Stimulated activated CD4-positive, alpha-beta T cell treated with anti-CD3 and anti-CD28 coated beads, TNF-alpha, amount 100 ng/mL, for 24 hours (primary cell): ENCODE measurements around the gene ROBO1.
"Not testable (repeated sequence)": the region's sequence is repeated elsewhere in the genome, so short reads cannot be mapped to it uniquely, and the experiment has no call there.

ENCODE experiments used
- DNase-seq, 3 experiments: peaks; one replicate each; pipeline ENCODE4 v3.0.0-alpha.2; 2020; ENCODE audit warnings: low read depth in 3 of 3

The ROBO1 gene

DNA sequence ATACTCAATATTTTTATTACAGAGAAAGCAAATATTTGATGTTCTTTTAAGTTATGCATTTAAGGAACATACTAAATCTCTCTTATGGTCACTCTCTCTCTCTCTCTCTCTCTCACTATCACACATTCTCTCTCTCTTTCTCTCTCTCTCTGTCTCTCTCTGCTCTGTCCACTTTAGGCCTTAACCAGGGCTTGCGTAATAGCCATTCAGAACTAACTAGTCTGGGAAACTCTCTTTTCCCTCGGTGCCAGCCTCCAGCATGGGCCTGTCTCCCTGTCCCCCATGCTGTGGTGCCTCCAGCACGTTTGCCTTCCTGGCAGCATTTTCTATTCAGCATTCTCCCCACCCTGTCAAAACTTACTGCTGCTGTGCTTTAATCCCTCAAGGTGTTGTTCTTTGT, 389.7 kb downstream of the ROBO1 start:
- no peak for DNase-seq

DNA sequence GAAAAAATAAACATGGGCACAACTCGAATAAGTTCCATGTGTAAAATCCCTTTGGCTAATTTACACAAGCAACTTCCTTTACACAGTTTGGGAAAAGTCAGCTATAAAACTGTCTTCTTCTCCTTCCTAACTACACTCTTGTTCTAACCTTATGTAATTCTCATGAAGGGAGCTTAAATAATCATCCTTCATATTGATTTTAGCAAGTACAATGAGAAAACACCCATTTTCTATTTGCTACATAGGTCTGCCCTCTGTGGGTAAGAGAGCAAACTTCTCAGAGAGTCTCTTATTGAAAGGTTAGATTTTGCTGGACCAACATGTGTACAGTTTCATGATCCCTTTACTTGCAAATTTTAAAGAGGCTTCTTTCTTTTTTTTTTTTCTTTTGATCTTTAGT, 398.5 kb downstream of the ROBO1 start:
- DNase-seq, result no peak

DNA sequence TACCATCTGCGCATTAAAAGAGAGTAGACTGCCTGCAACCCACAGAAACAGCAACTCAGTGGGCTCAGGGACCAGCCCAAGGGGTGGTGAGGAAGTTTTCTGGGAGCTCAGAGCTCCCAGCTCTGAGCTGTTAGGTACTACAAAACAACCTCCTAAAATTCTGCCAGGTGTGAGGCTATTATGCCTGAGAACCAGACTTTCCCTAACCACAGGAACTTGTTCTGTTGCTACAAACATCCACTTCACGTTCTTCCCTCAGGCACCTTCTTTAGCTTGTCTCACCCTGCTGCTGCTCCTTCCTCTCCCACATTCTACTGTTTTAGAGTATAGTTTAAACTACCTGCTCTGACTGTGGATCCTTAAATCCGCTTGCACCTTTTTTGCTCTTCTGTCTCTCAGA, 399.4 kb downstream of the ROBO1 start:
- DNase-seq, result no peak

DNA sequence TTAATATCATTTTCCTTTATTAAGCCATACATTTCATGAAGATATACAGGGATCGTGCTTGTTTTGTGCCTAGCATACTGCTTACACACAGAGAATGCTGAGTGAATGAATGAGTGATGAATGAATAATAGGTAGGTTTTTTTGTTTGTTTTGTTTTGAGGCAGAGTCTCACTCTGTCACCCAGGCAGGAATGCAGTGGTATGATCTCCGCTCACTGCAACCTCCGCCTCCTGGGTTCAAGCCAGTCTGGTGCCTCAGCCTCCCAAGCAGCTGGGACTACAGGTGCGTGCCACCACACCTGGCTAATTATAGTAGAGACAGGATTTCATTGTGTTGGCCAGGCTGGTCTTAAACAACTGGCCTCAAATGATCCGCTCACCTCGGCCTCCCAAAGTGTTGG, 400.0 kb downstream of the ROBO1 start:
- DNase-seq, result no peak

DNA sequence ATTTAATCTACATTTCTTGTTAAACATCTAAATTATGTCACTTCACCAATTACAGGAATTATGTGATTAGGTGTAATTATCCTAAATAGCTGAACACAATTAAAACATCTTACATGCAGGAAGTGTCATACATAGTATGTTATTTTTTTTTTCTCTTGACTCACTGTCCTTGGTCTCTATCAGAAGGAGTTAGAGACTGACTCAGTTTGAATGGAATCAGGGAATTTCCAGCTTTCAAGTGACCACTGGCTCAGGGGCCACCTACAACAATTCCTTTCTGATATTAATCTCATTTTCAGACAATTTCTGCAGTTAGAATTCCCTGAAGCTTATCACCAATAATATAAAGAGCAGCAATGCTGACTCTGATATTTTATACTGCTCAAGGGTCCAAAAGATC, 400.7 kb downstream of the ROBO1 start:
- no peak for DNase-seq

DNA sequence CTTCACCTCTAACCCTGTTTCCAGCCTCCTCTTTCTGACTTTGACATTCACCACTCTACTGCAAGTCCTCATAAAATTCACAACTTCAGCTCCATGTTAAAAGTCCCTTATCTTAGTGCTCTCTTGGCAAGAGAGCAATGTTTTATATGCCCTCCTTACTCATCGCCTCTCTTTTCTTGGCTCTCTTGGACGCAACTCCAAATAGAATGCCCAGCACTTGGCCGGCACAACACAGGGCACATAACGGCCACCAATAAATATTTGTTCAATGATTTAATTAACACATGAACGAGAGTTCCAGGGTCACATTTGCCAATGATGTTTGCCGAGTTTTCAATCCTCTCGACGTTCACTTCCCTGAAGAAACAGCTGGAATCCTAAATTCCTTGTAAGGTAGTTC, 401.4 kb downstream of the ROBO1 start:
- no peak for DNase-seq

DNA sequence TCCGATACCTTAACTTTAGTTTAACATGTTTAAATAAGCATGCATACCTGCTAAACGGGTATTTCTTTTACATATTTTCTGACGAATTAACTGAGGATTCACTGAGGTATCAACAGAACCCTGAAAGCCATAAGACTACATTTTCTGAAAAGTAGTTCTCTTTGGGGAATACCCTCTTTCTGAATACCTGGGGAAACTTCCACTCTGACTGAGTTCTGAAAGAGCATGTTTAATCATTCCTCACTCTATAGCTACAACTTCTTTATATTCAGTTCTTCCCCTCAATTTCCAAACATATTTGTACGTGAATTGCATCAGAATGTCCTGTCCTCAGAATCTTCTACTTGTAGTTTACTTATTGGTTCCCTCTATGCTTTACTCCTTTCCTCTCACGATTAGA, 403.0 kb downstream of the ROBO1 start:
- DNase-seq, result no peak

DNA sequence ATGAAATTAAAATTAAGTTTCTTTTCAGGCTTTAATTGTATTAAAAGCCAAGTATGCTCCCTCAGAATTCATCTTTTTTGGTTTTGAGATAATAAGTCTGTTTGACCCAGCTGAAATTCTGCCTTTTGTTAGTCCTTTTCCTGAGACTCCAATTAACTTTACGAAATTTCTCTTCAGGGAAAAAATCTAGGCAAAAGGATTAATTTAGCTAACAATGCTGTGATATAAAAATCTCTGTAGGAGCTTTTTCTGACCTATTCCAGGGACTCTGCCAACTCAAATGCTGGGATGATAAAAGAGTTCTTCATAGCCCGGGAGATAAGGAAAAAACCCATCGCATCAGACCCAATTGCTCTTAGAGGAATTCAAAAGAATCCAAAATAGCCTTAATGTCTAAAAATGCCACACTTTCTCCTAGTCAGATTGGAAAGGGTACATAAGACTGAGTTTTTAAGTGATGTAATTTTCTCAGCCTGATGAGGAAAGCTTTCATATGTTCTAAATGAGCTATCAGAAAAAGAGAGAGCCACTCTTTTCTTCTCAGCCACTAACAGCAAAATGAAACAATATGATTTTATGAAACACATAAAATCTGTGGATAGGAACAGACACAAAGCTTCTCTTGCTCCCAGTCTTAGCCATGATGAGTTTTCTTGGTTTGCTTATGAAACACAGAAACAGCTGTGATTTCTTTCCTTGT, 405.1 kb downstream of the ROBO1 start:
- DNase-seq, result no peak

DNA sequence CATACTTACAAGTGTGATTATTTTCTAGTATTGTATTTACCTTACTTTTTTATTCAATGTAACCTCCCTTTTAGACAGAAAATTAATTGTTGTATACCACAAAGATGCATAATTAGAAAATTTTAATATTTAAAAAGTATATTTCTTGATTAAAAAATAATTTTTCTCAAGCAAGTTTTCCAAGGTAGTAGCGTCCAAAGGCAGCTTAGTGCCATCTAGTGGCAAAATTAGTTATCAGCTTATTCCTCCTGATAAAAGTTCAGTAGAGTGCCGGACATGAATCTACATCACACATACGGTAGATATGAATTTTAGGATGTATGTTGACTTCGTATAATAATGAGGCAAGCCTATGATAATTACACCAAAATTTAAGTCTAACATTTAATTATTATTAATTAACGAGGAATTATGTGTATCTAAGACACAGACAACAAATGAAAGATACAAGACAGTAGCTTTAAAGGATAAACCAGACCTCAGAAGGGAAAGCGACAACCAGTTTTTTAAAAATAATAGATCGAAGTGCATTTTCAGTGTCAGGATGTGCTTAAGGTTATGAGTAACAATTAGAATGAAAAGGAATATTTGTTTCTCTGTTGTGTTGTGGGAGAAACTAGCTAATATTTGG, 405.9 kb downstream of the ROBO1 start:
- DNase-seq, result no peak

DNA sequence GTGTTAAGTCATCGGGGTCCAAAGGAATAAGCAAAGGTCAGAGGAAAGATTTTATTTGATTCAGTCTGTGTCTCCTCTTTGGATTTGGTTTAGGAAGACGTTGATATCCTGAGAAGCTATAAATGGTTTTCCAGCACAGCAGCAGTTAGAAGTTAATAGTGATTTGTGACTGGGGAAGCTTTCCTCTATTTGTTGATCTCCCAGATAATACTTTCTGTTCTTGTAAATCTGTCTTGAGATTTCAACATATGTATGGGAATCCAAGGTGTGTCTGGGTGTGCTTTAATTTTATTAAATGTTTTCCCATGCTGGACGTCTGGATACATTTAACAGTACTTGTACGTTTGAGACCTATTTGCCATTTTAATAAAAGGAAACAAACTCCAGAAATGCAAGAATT, 409.5 kb downstream of the ROBO1 start:
- no peak for DNase-seq

DNA sequence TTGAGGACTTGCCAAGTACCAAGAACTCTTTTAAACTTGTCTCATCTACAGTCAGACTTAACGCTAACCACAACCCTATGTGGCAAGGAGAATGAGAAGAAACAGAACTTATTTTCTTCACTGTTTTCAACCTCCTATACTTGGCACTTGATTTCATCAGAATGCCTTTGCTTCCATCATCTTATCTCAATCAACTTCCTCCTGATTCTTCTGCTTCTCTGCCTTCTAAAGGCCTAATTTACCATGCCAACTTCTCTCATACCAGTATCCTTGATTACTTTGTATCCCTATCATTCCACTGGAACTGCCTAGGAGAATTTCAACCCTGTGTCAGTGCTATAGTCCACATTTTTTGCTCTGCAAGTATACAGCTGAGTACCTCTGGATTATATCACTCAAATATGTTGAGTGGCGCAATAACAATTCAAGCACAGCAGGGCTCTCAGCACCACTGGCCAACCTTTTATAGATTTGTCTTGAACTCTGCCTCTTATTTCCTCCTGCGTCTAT, 413.6 kb downstream of the ROBO1 start:
- no peak for DNase-seq

DNA sequence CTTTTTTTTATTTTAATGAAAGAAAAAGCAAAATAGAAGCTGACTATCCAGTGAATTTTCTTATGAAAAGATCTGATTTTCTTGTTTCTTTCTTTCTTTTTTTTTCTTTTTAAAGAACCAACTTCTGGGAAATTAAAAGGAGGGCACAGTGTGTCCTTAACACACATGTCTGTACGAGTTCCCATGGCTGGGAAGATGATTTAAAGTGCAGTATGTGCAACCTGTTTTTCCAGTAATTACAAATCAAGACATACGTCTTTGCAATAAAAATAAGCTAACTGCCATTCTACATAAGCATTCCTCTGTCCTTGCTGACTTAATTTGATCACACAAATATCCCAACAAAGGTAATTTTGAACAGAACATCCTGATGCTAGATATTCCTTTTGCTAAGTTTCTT, 416.1 kb downstream of the ROBO1 start:
- no peak for DNase-seq

DNA sequence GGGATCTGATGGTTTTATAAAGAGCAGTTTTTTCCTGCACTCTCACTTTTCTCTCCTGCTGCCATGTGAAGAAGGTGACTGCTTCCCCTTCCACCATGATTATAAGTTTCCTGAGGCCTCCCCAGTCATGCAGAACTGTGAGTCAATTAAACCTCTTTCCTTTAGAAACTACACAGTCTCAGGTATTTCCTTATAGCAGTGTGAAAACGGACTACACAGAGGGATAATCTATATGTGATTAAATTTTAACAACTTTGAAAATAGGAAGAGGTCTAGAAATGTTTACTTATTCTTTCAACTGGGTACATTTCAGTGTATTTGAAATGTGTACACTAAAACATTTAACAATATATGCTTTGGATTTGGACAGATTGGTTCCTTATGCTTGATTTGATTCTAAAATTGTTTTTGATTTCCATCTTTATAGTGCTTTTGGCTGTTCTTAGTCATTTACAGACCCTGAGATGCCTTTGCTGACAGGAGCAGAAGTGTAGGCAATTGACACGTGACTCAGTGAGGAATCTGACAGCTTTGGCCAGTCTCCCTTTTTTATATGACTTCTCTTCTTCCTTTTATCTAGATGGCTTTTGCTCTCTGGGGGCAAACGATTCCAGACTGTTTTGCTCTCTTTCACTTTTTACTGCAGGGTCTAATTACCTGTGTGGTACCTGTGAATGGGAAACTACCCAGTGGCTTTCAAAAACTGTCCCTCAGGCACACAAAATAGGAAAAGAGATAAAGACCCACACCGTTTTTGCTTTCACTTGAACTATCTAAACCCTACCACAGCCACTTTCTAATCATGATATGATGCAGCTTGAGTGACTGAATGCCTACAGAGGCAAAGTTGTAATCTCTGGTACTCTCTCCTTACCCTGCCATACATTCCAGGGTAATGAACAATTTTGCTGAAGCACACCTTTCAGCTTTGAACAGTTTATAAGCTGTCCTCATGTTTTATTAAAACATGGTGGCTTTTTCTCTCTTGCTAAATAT, 422.6 kb downstream of the ROBO1 start:
- no peak for DNase-seq

DNA sequence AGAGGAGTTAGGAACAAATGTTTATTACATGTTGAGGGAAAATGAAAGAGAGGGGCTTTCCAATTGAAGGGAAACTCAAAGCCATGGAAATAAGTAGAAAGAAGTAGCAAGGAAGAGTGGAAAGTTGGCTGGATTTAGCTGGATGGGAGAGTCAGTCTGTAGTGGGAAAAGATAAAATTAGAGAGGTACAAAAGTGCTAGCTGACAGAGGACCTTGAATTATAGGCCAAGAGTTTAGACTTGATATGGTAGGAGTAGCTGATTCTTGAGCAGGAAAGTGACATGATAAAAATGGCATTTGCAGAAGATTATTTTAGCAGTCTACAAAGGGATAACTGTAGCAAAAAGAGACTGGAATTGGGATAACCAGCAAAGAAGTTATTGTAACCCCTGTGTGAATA, 425.8 kb downstream of the ROBO1 start:
- no peak for DNase-seq

DNA sequence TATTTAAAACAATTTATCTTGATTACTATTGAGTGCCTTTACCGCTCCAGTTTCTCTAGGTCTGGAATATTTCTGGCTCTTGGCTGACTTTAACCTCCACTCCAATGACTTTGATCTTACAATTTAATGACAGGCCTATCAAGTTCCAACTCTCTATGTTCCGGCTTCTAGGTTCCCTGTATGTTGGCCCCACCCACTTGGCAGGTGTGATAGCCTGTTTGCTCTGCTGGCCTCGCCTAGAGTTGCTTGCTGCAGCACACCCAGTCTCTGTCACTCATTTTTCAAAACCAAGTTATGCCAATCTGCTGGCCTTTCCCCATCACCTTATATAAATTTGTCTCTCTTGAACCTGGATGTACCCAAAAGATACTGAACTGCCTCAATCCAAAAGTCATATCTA, 428.0 kb downstream of the ROBO1 start:
- DNase-seq, result no peak

DNA sequence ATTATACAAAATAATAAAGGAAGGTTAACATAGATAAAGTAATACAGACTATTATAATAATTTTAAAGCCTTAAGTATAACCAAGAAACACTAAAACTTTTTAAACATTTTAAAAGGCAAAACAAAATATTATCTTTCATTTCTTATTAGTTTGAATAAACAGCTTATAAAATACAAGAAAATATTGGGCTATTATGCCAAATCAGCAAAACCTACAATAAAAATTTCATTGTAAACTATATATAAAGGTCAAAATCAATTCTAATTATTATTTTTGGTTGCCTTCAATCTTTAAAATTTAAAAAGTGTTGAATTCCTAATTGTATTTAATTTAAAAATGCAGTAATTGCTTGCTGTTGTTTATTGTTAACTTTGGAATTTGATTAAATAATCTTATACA, 430.0 kb downstream of the ROBO1 start:
- DNase-seq, result no peak

DNA sequence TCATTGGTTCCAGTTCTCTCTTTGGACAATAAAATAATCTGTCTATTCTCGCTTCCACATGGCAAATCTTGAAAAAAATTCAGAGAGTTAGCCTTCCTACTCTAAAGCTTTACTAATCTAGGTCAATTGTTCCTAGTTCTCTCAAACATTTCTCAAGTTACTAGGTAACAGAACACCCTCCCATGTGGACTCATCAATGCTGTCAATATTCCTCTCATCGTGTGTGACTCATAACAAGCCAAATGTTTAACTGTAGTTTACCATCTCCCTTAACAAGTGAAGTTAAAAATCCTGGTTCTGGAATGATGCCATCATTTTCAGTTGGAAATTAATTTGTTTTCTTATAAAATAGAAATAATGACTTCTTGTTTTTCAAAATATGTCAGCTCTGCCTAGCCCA, 438.6 kb downstream of the ROBO1 start:
- DNase-seq, result no peak

DNA sequence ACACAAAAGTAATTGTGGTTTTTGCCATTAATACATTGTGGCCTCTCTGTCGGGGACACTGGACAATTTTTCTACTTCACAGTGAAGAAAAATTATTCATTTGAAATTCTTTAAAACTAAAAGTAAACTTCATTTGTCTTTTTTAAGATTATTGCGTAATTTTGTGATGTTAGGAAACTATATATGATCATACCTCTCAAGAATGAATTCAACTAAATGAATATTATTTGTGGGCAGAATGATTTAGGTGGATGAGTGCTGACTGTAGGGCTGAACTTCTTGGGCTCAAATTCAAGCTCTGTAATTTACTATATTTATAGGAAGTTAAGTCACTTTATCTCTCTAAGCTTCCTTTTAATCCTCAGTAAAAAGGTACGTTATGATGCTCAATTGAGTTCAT, 441.2 kb downstream of the ROBO1 start:
- DNase-seq, result no peak

DNA sequence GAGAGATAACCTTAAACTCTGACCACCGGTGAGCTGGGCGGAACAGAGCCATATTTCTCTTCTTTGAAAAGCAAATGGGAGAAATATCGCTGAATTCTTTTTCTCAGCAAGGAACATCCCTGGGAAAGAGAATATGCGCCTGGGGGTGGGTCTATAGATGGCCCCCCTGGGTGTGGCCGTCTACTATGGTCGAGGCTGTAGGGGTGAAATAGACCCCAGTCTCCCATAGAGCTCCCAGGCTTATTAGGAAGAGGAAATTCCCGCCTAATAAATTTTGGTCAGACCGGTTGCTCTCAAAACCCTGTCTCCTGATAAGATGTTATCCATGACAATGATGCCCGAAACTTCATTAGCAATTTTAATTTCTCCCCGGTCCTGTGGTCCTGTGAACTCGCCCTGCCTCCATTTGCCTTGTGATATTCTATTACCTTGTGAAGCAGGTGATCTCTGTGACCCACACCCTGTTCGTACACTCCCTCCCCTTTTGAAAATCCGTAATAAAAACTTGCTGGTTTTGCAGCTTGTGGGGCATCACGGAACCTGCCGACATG, 441.9 kb downstream of the ROBO1 start:
- DNase-seq, result not testable (repeated sequence)

DNA sequence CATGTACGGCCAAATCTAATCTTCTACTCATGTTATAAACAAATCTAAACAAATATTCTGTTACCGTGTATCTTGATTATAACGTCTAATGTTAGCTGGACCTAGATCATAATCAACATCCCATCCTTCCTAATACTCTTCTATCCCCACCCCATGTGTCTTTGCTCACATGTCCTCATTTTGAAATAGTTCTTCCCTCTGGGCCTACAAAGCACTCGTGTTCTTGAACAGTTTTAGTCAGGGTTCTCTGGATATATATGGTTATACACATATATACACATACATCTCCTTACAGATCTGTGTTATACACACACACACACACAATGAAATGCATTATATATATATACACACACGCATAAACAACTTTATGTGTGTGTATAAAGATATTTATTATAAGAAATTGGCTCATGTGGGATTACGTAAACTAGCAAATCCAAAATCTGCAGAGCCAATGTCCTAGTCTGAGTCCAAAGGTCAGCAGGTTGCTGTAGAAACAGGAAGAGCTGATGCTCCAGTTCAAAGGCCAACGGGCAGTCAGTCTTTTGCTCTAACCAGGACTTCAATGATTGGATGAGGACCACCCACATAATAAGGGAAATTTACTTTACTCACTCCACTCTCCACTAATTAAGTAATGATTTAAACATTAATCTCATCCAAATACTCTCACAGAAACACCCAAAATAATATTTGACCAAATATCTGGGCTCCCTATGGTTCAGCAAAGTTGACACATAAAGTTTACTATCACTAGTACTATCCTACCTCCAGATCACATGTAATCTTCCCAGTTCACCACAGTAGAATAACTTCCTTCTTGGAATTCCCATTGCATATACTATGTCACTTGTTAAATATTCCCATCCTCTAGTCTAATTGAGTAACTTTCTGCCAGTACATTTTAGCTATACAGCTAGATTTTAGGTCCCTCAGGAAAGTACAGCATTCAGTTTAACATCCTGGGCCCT, 450.0 kb downstream of the ROBO1 start:
- DNase-seq, result no peak

DNA sequence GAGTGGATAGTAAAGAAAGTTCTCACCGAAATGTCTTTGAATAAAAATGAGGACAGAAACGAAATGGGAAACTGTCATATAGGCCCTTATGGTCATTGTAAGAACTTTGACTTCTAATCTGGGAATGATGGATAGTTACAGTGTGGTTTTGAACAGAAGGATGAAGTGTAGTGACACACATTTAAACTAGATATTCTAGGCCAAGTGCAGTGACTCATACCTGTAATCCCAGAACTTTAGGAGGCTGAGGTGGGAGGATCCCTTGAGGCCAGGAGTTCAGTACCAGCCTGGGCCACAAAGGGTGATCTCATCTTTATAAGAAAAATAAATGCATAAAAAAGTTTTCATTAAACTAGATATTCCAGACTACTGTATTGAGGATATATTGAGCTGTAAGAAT, 452.8 kb downstream of the ROBO1 start:
- DNase-seq, result no peak
